ENCODE results near the gene XRCC4.

DNA sequence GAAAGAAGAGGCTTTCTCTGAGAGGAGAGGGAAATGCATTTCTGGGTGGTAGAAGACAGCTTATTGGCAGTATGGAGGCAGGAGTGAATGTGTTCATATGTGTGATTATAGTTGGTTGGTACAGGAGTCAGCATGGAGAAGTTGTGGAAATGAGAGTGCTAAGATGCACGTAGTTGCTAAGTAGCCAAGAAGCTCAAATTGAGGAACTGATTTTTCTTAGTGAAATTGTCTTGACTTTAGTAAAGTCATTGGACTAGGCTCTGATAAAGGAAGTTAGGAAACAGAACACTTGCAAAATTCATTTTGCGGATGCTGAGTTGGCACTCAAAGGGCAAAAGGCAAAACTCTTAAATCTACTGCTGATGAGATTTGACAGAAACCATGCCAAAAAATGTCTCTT lies 235.3 kb downstream of the XRCC4 start:
- TF ChIP-seq, protein P1, sequence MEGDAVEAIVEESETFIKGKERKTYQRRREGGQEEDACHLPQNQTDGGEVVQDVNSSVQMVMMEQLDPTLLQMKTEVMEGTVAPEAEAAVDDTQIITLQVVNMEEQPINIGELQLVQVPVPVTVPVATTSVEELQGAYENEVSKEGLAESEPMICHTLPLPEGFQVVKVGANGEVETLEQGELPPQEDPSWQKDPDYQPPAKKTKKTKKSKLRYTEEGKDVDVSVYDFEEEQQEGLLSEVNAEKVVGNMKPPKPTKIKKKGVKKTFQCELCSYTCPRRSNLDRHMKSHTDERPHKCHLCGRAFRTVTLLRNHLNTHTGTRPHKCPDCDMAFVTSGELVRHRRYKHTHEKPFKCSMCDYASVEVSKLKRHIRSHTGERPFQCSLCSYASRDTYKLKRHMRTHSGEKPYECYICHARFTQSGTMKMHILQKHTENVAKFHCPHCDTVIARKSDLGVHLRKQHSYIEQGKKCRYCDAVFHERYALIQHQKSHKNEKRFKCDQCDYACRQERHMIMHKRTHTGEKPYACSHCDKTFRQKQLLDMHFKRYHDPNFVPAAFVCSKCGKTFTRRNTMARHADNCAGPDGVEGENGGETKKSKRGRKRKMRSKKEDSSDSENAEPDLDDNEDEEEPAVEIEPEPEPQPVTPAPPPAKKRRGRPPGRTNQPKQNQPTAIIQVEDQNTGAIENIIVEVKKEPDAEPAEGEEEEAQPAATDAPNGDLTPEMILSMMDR (IDR thresholded peaks at IDR 0.05): no peak
- TF ChIP-seq EZH2 (IDR thresholded peaks at IDR 0.05): no peak

Measured in neural progenitor cell (in vitro differentiated cells).